GM21526 (cell line): ENCODE measurements around the gene FYB1.

Experiments used
- ATAC-seq: cut with Tn5 transposase; IDR thresholded peaks from one replicate; pipeline ENCODE4 v1.9.1; 2021; ENCODE audit warnings: moderate library complexity; ENCODE audit not compliant: unreplicated experiment, low FRiP score

Gene FYB1

DNA sequence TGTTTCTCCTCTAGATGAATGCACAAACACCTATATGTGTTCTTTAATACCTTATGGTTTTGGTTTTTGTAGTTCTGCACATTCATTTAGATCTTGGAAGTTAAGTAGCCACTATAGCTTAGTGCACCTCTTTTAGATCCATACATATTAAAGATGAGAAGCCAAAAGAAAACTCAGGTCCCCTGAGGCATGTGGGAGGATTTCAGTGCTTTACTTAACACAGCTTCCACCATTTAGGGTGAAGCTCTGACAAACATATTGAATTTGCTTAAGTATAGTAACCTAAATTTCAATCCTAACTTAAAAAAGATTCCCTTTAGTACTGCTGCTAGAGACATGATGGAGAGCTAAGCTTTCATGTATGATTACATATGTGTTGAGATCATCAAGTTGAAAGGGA is 119.5 kb downstream of the FYB1 start:
- no peak for ATAC-seq

DNA sequence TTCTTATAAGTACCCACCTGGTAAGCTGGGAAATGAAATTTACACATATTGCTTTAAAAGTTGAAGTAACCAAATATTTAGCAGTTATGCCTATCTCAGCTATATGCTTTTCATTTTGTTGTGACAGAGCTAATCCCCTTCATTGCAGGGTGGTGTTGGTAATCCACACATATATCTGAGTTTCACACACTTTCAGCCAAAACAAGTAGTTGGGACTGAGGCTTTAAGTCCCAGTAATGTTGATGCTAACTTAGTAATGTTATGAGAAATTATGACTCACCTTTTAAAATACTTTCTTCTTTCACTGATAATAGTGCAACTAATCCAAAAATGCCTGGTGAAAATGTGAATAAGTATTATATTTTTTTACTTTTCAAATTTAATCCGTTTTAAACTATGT is 126.0 kb downstream of the FYB1 start:
- ATAC-seq = no peak

DNA sequence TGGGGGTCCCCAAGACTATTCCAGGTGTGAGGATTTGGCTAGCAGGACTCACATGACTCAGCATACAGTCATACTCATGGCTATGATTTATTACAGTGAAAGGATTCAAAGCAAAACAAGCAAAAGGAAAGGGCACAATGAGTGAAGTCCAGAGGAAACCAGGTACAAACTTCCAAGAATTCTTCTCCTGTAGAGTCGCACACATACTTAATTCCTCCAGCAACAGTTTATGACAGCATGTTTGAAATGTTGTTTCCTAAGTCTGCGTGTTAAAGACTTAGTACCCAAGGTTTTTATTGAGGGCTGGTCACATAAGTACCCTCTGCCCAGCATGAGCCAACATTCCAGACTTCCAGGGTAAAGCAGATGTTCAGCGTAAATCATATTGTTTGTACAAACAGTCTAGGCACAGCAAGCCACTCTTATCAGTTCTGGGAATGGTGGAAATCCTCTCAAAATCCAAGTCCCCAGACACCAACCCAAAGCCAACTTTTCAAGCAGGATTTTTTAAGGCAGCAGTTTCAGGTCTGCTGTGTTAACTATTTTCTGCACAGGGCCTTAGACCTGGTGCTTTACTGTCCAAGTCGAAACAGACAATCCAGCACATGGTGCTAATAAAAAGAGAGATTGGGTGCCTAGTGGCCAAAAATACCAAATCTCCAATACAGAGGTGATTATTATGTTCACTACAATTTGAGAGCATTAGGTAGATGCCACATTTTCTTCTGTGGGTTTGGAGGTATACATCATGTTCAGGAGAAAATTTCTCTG is 126.6 kb downstream of the FYB1 start:
- ATAC-seq = no peak

DNA sequence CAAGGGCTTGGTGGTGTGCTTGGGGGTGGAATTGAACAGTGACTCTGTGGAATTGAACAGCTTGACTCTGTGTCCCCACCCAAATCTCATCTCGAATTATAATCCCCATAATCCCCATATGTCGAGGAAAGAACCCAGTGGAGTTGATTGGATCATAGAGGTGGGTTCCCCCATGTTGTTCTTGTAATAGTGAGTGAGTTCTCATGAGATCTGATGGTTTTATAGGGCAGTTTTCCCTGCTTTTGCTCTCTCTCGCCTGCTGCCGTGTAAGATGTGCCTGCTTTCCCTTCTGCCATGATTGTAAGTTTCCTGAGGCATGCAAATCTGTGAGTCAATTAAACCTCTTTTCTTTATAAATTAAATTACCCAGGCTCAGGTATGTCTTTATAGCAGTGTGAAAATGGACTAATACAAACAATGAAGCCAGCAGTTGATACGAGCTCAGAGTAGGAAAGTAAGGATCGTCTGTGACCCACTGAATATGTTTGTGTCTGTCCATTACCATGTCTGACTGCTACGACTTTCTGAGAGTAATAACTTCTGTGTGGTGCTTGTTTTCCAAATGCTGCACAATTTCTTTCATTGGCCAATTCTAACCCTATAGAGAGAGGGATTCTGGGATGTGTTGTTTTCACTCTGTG is 127.3 kb downstream of the FYB1 start:
- no peak for ATAC-seq

DNA sequence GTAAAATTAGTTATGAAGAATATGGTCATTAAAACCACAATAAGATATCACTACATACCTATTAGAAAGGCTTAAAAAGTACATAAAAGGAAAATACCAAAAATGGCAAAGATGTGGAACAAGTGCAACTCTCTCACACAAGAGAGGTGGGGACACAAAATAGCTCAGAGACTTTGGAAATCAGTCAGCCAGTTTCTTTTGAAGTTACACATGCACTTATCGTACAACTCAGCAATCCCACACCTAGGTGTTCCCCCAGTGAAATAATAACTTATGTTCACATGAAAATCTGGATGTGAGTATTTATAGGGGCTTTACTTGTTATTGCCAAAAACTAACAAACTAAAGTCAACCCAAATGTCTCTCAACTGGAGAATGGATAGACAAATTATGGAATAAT is 135.4 kb downstream of the FYB1 start:
- ATAC-seq = no peak

DNA sequence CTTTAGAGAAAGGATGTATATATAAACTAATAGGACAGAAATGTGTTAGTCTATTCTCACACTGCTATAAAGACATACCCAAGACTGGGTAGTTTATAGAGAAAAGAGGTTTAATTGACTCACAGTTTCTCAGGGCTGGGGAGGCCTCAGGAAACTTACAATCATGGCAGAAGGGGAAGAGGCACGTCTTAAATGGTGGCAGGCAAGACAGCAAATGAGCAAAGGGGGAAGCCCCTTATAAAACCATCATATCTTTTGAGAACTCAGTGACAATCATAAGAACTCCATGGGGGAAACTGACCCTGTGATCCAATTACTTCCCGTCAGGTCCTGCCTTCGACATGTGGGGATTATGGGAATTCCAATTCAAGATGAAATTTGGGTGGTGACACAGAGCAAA is 136.4 kb downstream of the FYB1 start:
- ATAC-seq = no peak

DNA sequence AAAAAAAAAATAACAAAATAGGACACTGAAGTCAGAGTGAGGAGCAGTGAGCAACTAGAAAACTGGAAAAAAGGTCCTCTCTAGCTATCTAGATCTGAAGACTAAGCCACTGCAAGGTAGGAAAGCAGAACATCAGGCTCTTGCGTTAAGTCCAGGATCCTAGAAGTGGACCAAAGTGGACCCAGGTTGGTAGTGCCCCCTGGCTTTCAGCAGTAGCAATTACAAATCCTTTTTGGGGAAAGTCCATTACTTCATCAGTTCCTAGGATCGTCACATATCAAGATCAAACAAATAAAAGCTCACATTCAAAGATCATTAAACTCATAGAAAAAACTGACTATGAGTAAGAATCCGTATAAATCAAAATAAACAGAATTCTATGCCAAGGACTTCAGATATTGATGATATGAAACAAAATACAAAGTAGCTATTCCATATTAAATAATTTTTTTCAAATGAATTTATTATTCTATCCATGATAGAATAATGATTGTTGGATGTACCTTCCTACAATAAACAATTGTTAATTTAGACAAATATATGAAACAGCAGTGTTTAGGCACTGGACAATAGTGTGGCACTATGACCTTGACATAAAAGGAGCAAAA is 138.7 kb downstream of the FYB1 start:
- no peak for ATAC-seq

DNA sequence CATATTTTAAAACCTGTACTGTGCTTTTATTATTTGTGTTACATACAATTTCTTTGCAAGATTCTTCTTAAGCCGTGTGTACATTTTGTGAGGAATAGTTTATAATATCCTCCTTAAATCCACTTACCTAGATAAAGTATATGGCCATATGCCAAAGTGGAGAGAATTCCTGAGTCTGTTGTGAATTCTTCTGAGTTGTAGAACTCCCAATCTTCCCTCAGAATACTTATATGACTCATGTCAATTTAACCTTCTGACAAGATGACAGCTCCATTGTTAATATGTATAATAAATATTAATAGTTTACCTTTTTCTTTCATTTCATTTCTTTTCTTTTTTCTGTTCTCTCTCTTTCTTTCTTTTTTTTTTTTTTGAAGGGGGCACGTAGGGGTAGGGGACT is 139.2 kb downstream of the FYB1 start:
- no peak for ATAC-seq

DNA sequence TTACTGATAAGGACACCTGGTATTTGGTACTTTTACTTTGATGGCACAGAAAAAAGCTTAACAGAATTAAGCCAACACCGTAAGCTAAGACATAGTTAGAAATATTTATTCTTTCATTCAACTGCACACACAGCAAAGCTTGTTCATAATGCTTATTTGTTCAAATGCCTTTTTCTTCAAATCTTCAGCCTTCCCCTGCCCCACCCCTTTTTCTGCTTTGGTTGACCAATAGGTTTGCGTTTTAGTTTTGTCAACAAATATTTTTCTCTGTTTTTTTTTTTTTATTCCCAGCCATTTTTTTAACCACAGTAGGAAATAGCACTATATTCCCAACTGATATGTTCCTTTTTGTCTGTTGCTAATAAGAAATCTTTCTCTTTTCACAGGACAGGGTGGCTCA is 140.2 kb downstream of the FYB1 start:
- ATAC-seq = no peak

DNA sequence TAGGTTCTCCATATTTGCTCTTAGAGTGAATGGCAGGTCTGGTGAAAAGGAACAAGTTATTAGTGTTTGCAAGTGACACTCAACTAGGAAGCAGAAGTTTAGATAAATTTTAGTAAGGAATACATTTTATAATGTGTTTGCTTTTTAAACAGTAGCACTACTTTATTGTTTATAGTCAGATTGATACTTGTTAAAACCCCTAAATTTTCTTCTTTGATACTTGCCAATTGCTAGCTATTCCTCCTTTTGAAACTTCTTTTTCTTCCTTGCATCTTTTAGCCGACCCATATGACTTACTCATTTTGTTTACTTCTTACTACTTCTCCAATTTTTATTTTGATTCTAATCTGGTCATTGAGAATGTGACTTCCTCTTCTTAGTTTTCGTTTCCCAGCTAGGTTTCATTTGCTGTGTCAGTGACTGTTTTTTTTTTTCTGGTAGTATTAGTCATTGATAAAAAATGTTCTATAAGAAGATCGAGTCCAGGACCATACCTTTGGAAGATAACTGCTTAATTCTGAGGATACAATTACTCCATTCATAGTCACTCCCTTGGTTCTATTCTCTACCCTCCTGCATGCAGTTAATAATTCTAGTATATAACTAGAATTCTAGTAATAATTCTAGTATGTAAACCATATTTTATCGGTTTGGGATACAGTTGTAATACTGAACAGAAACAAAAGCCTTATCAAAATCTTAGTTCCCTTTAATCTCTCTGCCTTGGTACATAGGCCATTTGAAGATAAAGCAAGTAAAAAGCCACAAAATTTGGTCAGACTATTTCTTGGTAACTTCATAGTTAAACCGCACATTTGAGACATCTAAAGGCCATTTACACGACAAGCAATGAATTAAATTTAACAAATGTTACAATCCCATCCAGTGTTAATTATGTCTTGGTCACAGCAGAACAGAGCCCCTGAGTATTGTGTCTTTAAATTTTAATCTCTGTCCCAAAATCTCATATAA is 142.3 kb downstream of the FYB1 start:
- peak; percentile 20 for ATAC-seq

DNA sequence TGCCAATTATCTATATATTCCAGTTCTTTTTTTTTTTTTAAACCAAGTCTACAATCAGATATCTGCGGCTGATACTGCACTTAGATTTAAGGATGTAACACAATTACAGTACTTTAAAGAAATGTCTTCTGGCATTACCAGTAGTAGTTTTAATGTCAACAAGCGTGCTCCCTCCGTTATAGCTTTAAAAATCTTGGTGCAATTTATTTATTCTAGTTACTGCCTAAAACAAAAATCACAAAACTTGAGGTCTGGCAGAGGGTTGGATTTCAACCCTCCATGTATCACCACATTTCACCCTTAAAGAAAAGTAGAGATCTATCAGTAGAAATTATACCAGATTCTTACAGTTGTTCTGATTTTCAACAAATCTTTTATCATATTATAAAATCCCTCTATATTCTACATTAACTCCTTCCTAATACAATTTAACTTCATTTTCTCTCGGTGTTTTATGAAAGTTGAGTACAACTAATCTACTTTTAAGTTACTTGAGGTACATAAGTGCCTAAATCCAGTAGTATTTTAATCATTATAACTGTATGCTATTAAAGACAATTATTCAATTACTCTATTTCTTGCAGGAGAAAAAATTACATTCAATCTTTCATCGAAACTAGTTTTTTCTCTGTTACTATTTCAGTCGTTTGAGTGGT is 143.1 kb downstream of the FYB1 start:
- no peak for ATAC-seq

DNA sequence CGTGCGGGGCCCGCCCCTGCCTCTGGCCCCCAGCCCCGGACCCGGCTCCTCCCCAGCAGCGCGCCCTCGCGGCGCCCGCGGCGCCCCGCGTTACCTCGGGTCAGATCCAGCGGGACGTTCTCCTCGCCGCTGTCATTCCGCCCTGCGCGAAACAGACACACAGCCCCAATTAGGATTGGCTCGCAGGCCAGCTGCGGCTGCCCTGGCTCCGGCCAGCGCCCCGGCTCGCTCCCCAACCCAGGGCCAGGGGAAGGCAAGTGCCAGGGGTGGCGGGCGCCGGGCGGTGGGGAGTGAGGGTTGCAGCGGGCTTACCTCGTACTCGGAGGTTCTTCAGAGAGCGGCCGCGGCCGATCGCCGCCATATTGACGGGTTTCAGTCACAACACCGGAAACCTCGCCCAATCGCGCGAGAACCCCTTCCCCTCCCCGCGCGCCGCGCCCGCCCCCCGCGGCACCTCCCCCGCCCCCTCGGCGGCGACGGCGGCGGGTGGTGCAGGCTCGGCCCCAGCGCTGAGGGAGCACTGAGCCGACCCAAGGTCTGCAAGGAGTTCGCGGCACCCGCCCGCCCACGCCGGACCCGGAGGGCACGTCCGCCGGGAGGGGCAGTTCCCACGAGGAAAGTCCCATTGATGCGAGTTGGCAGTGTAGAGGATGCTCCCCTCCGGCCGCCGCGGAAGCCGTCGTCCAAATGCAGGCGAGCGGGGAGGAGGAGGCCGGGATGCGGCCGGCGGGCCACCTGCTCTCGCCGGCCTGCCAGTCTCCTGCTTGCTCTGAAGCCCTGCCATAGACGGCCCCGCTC is 145.1 kb downstream of the FYB1 start, which contains the start of gene RICTOR:
RICTOR (minus strand) TSS at position 383 of the 798 bp plus-strand sequence; CDS start at position 361, 22 bp downstream.
- ATAC-seq = peak; percentile 76

DNA sequence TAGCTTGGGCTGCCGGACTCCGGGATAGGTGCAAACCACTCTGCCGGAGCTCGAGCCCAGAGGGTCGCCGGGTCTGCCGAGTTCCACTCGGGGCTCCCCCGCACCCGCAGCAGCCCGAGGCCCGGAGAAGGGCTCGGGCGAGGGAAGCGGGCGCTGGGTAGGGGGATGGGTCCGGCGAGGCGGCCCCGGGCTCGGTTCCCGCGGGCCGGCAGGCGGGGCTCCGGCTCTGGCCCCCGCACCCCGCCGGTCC is 145.7 kb downstream of the FYB1 start:
- ATAC-seq = peak; percentile 32

DNA sequence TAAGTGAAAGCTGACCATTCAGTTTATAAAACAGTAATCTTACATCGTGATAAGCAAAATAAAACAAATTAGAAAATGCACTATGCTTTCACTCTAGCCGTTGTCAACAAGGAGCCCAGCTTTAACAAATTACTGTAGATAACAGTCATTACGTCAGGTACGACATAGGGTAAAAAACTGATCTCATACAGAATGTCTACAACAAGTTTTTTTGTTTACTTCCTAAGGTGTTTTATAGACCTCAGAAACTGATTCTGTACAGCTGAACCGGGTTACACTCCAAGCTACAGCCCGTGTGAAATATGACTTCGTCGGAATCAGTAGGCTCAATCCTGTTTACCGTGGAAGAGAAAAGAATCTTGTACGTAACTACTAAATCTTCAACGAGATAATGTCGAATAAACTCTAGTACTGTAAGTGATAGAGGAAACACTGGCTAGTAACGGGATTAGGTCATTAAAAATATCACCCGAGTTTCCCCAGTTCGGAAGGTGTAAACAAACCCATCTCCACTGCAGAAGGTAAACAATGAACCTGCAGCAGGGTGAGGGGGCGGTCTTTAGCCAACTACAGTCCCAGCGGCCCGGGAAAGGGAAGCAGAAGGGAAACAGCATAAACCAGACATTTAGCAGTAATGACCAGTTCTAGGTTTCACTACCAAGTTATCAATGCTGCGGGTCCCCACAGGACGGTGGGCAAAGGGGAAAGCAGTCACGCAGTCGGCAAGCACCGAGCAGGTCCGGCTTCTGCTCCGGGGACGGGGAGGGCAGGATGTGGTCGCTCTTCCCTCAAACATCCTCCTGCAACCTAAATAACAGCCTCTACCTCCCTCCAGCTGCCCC is 146.2 kb downstream of the FYB1 start:
- ATAC-seq = peak; percentile 38

DNA sequence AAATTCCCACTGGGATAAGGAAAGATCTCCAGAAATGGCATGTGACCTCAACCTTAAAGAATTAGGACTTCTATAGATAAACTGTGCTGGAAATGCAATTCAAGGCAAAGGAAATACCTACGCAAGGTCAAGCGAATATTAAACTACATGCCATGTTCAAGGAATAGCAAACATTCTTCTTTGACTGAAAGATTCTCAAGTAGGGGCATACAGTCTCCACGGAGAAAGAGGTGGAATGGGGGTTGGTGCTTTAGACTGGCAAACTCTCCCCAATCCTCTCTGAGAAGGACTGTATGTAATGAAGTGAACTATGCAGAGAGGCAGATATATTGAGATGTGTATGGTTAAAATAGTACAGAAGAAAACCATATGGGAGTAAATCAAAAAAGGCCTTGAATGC is 151.3 kb downstream of the FYB1 start:
- ATAC-seq = no peak

DNA sequence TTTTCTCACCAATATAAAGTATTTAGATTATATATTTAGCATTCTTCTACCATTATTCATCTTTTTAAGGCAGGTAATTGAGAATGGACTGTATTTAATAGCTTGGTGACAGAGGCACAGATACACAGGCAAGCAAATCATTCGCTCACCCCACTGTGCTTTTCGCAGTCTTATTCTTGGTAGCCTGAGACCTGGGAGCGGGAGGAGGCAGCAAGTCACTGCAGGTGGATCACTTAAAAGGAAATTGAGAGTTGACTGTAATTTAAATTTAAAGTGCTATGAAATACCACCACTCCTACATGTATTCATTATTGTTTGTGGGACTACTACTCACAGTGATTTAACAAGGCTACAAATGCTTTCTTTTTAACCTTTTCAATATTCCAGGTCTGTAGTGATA is 154.9 kb downstream of the FYB1 start:
- ATAC-seq = no peak

DNA sequence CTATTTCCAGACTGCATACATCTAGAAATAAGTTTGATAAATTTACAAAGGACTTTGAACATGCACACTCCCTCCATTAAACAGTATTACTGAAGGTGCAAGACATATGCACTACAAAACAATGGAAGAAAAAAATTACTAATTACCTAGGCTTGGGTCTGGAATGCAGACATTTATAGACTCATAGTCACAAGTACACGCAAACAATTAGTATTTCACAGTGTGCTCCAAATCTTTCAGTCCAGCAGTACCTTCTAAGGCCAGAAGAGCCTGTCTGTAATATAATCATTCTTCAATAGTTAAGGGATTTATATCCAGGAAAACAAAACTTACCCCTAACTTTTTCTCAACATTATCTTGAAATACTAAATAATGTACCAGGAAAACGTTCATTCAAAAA is 156.3 kb downstream of the FYB1 start:
- no peak for ATAC-seq

DNA sequence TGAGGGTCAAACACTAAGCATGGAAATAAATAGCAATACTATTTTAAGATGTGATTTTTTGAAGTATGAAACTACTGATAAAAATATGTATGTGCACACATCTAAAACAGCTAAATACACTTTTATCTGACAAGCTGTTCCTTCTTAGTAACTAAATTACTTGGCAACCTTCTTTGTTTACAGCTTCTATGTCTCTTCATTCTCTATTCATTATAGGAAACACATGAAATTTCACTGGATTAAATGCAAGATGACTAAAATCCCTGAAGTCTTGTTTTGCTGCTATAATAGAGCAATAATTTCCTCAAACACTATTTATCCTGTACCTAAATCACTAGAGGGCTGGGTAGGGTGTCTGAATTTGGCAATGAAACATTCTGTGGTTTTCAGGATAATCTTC is 156.8 kb downstream of the FYB1 start:
- ATAC-seq = no peak

DNA sequence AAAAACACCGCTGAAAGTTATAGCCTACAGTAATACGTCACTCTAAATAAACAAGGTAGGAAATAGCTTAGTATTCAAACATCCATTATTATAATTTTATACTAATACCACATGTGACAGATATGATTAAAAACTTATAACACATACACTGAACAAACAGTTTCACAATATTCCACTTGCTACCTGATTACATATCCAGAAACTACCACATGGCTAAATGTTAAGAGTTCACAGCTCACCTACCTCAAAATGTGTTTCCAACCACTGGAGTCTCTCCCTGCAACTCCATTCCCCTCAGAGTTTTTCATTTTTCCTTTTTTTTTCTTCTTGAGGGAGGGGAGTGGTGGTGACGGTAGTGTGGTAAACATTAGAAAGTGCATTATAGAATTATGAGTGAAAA is 157.3 kb downstream of the FYB1 start:
- ATAC-seq = no peak
